22Rv1 (cell line): ENCODE results near the gene ZNF385B.

Experiments used
- H3K27ac ChIP-seq: fragments of 450-650 bp; 2 replicates; pipeline ENCODE4 v1.5.1; 2017
- ZFX ChIP-seq: fragments of 450-650 bp; IDR thresholded peaks from 2 replicates; pipeline ENCODE4 v1.6.1; 2017; ENCODE audit warnings: antibody characterized with exemption, borderline replicate concordance
- TF ChIP-seq, protein P1 (sequence below): fragments of 450-650 bp; IDR thresholded peaks from 2 replicates; pipeline ENCODE4 v1.5.1; 2017; ENCODE audit warnings: mild to moderate bottlenecking

The ZNF385B gene

DNA sequence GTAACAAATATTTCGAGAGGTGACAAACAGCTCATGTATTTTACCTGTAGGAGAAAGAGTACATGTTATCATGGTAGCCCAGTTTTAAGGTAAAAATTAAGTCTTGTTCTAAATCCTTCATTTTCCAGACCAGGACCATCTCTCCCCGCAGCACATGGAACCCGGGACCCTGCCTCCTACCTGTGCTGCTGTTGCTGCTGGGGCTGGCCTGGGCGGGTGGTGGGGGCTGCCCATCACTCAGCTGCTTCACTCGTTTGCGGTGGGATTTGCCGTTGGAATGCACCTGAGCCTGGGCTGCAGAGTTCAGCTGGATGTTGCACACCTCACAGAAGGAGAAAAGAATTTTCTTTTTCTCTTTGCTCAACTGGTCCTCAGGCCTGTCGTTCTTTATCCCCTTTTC is 92.1 kb downstream of the ZNF385B start:
- no peak overlapping the region for H3K27ac ChIP-seq
- TF ChIP-seq, protein P1, sequence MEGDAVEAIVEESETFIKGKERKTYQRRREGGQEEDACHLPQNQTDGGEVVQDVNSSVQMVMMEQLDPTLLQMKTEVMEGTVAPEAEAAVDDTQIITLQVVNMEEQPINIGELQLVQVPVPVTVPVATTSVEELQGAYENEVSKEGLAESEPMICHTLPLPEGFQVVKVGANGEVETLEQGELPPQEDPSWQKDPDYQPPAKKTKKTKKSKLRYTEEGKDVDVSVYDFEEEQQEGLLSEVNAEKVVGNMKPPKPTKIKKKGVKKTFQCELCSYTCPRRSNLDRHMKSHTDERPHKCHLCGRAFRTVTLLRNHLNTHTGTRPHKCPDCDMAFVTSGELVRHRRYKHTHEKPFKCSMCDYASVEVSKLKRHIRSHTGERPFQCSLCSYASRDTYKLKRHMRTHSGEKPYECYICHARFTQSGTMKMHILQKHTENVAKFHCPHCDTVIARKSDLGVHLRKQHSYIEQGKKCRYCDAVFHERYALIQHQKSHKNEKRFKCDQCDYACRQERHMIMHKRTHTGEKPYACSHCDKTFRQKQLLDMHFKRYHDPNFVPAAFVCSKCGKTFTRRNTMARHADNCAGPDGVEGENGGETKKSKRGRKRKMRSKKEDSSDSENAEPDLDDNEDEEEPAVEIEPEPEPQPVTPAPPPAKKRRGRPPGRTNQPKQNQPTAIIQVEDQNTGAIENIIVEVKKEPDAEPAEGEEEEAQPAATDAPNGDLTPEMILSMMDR = no peak
- no peak for TF ChIP-seq ZFX

- TF ChIP-seq, protein P1 = no peak
- H3K27ac ChIP-seq = no peak overlapping the region
These were observed 92.6 kb downstream of the ZNF385B start for GRCh38 chr2:179768765-179769164.

DNA sequence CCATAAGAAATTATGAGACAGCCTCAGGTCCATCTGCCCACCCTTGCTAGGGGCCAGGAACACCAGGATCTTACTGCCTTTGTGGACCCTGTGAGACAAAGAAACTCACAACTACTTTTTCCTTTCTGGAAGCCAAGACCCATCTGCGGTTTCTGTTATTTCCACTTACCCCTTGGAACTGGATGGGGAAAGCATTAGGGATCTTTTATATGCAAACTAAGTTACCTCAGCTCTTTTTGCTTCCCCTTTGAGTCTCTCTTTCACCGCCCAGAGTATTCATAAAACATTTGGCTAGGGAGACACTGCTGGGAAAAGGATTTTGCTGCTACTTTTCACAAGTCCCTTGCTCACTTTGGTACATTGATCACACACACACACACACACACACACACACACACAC is 95.7 kb downstream of the ZNF385B start:
- TF ChIP-seq, protein P1 = no peak
- TF ChIP-seq ZFX = no peak
- H3K27ac ChIP-seq = no peak overlapping the region

DNA sequence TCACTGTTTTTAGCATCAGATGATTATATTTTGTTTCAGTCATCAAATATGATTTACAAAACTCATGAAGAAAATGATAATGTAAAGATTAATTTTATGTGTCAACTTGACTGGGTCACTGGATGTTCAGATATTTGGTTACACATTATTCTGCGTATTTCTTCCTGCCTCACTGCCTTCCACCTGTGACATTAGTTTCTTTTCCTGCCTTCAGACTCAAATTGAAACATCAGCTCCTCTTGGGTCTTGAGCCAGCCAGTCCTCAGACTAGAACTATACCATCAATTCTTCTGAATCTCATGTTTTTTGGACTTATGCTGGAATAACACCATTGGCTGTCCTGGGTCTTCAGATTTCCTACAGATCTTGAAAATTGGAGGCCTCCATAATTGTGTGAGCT is 96.7 kb downstream of the ZNF385B start:
- TF ChIP-seq, protein P1 = no peak
- TF ChIP-seq ZFX = no peak
- H3K27ac ChIP-seq = no peak overlapping the region

DNA sequence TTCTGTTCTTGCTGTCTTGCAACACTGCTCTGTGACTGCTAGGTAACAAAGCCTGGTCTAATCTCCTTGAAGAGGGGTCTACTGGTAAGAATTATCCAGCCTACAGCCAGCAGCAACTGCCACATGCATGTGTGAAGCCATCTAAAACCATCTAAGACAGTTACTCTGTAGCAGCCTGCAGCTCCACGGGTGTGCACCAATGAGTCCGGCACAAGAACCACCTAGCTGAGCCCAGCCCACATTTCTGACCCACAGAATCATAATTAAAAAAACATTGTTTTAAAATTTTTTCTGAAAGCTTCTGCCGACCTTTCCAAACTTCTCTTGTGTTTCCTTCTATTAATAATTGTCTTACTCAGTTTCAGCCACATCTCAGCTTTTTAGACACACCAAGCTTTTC is 102.8 kb downstream of the ZNF385B start:
- H3K27ac ChIP-seq = no peak overlapping the region
- no peak for TF ChIP-seq ZFX
- TF ChIP-seq, protein P1 = no peak

- no peak for TF ChIP-seq ZFX
- TF ChIP-seq, protein P1 = peak; percentile 74
These were observed 110.1 kb downstream of the ZNF385B start for GRCh38 chr2:179751163-179751809.

DNA sequence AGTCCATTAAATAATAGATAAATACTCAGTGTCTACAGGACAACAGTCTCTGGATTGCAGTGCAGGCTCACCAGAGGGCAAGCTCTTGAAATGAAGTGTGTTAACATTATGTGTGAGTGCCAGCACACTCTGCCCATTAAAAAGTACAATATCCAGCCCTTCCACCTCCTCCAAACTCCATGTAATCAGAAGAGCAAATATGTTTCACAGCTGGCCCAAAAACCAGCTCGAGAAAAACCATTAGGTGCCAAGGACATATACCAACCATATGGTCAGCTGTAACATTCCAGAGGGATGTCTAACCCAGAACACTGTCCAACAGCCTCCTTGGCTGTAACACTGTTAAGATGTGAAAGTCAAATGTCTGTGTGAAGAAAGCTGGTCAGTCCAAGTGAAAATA is 112.2 kb downstream of the ZNF385B start:
- peak overlapping the region; percentile 87 for H3K27ac ChIP-seq
- TF ChIP-seq, protein P1 = no peak
- TF ChIP-seq ZFX = no peak

More at GRCh38 chr2:179751163-179751809, 110.1 kb downstream of the ZNF385B start:
- peak overlapping the region; percentile 87 for H3K27ac ChIP-seq
